H9 (cell line): ENCODE measurements around the gene SDK2. TPM values are rescaled to one million over a fixed set of nuclear protein-coding genes. Genes with fewer than 3 reads are reported as not detected.

Experiments used
- DNase-seq: peaks from one replicate; pipeline ENCODE4 v3.0.0-alpha.2; 2017
- H2AFZ ChIP-seq: one replicate; pipeline ENCODE4 v1.6.1; 2013; ENCODE audit warnings: mild to moderate bottlenecking, low read length, control low read depth, moderate library complexity
- H2AK5ac ChIP-seq: 2 replicates; pipeline ENCODE4 v1.6.1; 2013; ENCODE audit warnings: low read length, control low read depth, mixed read lengths; ENCODE audit not compliant: insufficient read length
- H2BK120ac ChIP-seq: one replicate; pipeline ENCODE4 v1.6.1; 2013; ENCODE audit warnings: low read depth, mild to moderate bottlenecking, low read length, control low read depth, inconsistent platforms; ENCODE audit not compliant: poor library complexity, severe bottlenecking
- H2BK12ac ChIP-seq: 2 replicates; pipeline ENCODE4 v1.6.1; 2013; ENCODE audit warnings: low read length, control low read depth, mixed read lengths, low read depth; ENCODE audit not compliant: insufficient read length
- H2BK15ac ChIP-seq: 2 replicates; pipeline ENCODE4 v1.6.1; 2013; ENCODE audit warnings: low read depth, low read length, control low read depth
- H2BK20ac ChIP-seq: one replicate; pipeline ENCODE4 v1.6.1; 2013; ENCODE audit warnings: low read depth, mild to moderate bottlenecking, low read length, control low read depth, inconsistent platforms; ENCODE audit not compliant: poor library complexity, severe bottlenecking
- H2BK5ac ChIP-seq: 2 replicates; pipeline ENCODE4 v1.6.1; 2013; ENCODE audit warnings: low read length, control low read depth, mixed read lengths; ENCODE audit not compliant: insufficient read length
- H3K14ac ChIP-seq: 2 replicates; pipeline ENCODE4 v1.6.1; 2013; ENCODE audit warnings: low read length, control low read depth; ENCODE audit not compliant: insufficient read depth
- H3K18ac ChIP-seq: 2 replicates; pipeline ENCODE4 v1.6.1; 2013; ENCODE audit warnings: low read depth, mild to moderate bottlenecking, mixed read lengths, low read length, control low read depth; ENCODE audit not compliant: insufficient read length
- H3K23ac ChIP-seq: 2 replicates; pipeline ENCODE4 v1.6.1; 2013; ENCODE audit warnings: low read length, control low read depth, mixed read lengths, low read depth; ENCODE audit not compliant: insufficient read length
- H3K23me2 ChIP-seq: 2 replicates; pipeline ENCODE4 v1.6.1; 2013; ENCODE audit warnings: low read depth, mild to moderate bottlenecking, mixed read lengths, low read length, control low read depth; ENCODE audit not compliant: insufficient read length, poor library complexity, severe bottlenecking
- H3K27ac ChIP-seq: 2 replicates; pipeline ENCODE4 v1.5.1; 2013; ENCODE audit warnings: low read length, control low read depth, mixed read lengths, low read depth; ENCODE audit not compliant: insufficient read length
- H3K27me3 ChIP-seq: 2 replicates; pipeline ENCODE4 v1.6.1; 2013; ENCODE audit warnings: low read length, control low read depth, inconsistent platforms; ENCODE audit not compliant: insufficient read depth
- H3K4ac ChIP-seq: 2 replicates; pipeline ENCODE4 v1.6.1; 2013; ENCODE audit warnings: low read depth, mild to moderate bottlenecking, control low read depth, inconsistent platforms, low read length, moderate library complexity
- H3K4me1 ChIP-seq: 2 replicates; pipeline ENCODE4 v1.6.1; 2013; ENCODE audit warnings: low read length, control low read depth, inconsistent platforms; ENCODE audit not compliant: insufficient read depth
- H3K4me2 ChIP-seq: 2 replicates; pipeline ENCODE4 v1.6.1; 2013; ENCODE audit warnings: low read length, control low read depth, mixed read lengths; ENCODE audit not compliant: insufficient read length, insufficient read depth
- H3K56ac ChIP-seq: 2 replicates; pipeline ENCODE4 v1.6.1; 2013; ENCODE audit warnings: low read depth, mild to moderate bottlenecking, mixed read lengths, low read length, control low read depth; ENCODE audit not compliant: insufficient read length
- H3K79me1 ChIP-seq: 2 replicates; pipeline ENCODE4 v1.6.1; 2013; ENCODE audit warnings: low read depth, mild to moderate bottlenecking, moderate library complexity, low read length, control low read depth, inconsistent platforms; ENCODE audit not compliant: insufficient read depth, poor library complexity, severe bottlenecking
- H3K79me2 ChIP-seq: 2 replicates; pipeline ENCODE4 v1.6.1; 2013; ENCODE audit warnings: low read length, control low read depth, inconsistent platforms; ENCODE audit not compliant: insufficient read depth
- H3K9ac ChIP-seq: 2 replicates; pipeline ENCODE4 v1.6.1; 2013; ENCODE audit warnings: low read length, control low read depth, mixed read lengths; ENCODE audit not compliant: insufficient read length; ENCODE audit errors: extremely low read depth
- H3K9me3 ChIP-seq: one replicate; pipeline ENCODE4 v1.6.1; 2013; ENCODE audit warnings: low read depth, low read length, inconsistent platforms; ENCODE audit not compliant: control insufficient read depth
- H3T11ph ChIP-seq: one replicate; pipeline ENCODE4 v1.6.1; 2013; ENCODE audit warnings: mild to moderate bottlenecking, low read length, control low read depth, inconsistent platforms
- H4K20me1 ChIP-seq: one replicate; pipeline ENCODE4 v1.6.1; 2013; ENCODE audit not compliant: control insufficient read depth, insufficient read length, insufficient read depth
- H4K5ac ChIP-seq: 2 replicates; pipeline ENCODE4 v1.6.1; 2013; ENCODE audit warnings: low read depth, mild to moderate bottlenecking, mixed read lengths, low read length, control low read depth; ENCODE audit not compliant: insufficient read length
- H4K8ac ChIP-seq: replicated peaks from 2 replicates; pipeline ENCODE4 v1.6.1; 2013; ENCODE audit warnings: low read length, control low read depth, mixed read lengths, low read depth; ENCODE audit not compliant: insufficient read length
- H4K91ac ChIP-seq: 2 replicates; pipeline ENCODE4 v1.6.1; 2013; ENCODE audit warnings: low read depth, mild to moderate bottlenecking, moderate library complexity, mixed read lengths, low read length, control low read depth; ENCODE audit not compliant: insufficient read length
- H3K27ac Mint-ChIP-seq, 3 experiments: 2 replicates in 2 of 3; 3 replicates in 1 of 3; pipeline ENCODE4 v1.8.0; 2020 to 2021; ENCODE audit warnings: mixed read lengths in 3 of 3, mild to moderate bottlenecking in 1 of 3, moderate library complexity in 1 of 3
- H3K27me3 Mint-ChIP-seq: 2 replicates; pipeline ENCODE4 v1.8.0; 2021; ENCODE audit warnings: low read depth, mild to moderate bottlenecking, moderate library complexity, mixed read lengths
- H3K36me3 Mint-ChIP-seq, 3 experiments: 2 replicates in 2 of 3; 3 replicates in 1 of 3; pipeline ENCODE4 v1.8.0; 2020 to 2021; ENCODE audit warnings: low read depth in 3 of 3, mixed read lengths in 3 of 3; ENCODE audit not compliant: insufficient read depth in 1 of 3
- H3K4me1 Mint-ChIP-seq, 2 experiments: 2 replicates each; pipeline ENCODE4 v1.8.0; 2020; ENCODE audit warnings: mixed read lengths in 2 of 2
- H3K4me3 Mint-ChIP-seq, 2 experiments: 2 replicates in 1 of 2; 3 replicates in 1 of 2; pipeline ENCODE4 v1.8.0; 2020 to 2021; ENCODE audit warnings: mild to moderate bottlenecking in 2 of 2, mixed read lengths in 2 of 2, moderate library complexity in 1 of 2
- H3K9me3 Mint-ChIP-seq, 2 experiments: 2 replicates in 1 of 2; 3 replicates in 1 of 2; pipeline ENCODE4 v1.8.0; 2020; ENCODE audit warnings: mild to moderate bottlenecking in 2 of 2, mixed read lengths in 2 of 2, moderate library complexity in 1 of 2
- CTCF ChIP-seq: fragments of 200-600 bp; sonication (generic); conservative IDR thresholded peaks from 3 replicates; pipeline ENCODE4 v1.8.0; 2021; ENCODE audit warnings: antibody characterized with exemption, mild to moderate bottlenecking
- WGBS: extraction: QIAGEN DNeasy Blood & Tissue Kit; methylation state at CpG from one replicate; pipeline ENCODE4 v1.1.7; 2013; ENCODE audit warnings: missing lambda C conversion rate, low lambda C conversion rate, mixed read lengths; ENCODE audit not compliant: insufficient read length; ENCODE audit errors: extremely low coverage; 5-methylcytosine and 5-hydroxymethylcytosine counted together
- total RNA-seq: library from RNA; stranded (reverse); gene quantifications from 2 replicates; pipeline ENCODE4 v1.2.1, GENCODE V29; 2021

SDK2 gene
- total RNA-seq, 1 experiment from 2014 or later = 9.1 TPM

- Histone ChIP-seq H3K27me3 (no peaks in the 10 kb centered on the region), H4K8ac (no peak overlapping the region), H3K14ac (no peak overlapping the region), H2AFZ (no peak overlapping the region), H3K79me2 (no peaks in the 10 kb centered on the region), H4K5ac (no peak overlapping the region), H3K4me2 (no peak overlapping the region), H2AK5ac (no peak overlapping the region), H3K23ac (no peak overlapping the region), H3K4me1 (no peaks in the 10 kb centered on the region), H3K9me3 (no peaks in the 10 kb centered on the region), H4K91ac (no peak overlapping the region), H3K18ac (no peak overlapping the region), H3K23me2 (no peaks in the 10 kb centered on the region), H2BK15ac (no peak overlapping the region), H4K20me1 (no peaks in the 10 kb centered on the region), H3K79me1 (no peaks in the 10 kb centered on the region), H3T11ph (no peak overlapping the region), H3K4ac (no peak overlapping the region), H2BK120ac (no peak overlapping the region), H3K27ac (no peak overlapping the region), H3K56ac (no peak overlapping the region), H2BK5ac (no peak overlapping the region), H3K9ac (no peak overlapping the region), H2BK20ac (no peak overlapping the region), H2BK12ac (no peak overlapping the region)
- H3K27me3 Mint-ChIP-seq = peaks cover 17% of the 10 kb centered on the region
- TF ChIP-seq CTCF = no peak
- peaks cover 6 to 10% (median 9%) of the 10 kb centered on the region in 3 experiments for H3K36me3 Mint-ChIP-seq
- DNase-seq = no peak
- peaks cover 7 to 9% of the 10 kb centered on the region in 2 experiments for H3K9me3 Mint-ChIP-seq
- no peak overlapping the region for H3K4me3 Mint-ChIP-seq
- peaks cover 17 to 18% of the 10 kb centered on the region in 2 experiments for H3K4me1 Mint-ChIP-seq
- H3K27ac Mint-ChIP-seq = no peak overlapping the region
- no CpG with 5 or more reads among the region's 4 CpGs for WGBS
These were observed 35.2 kb upstream of the SDK2 start for GRCh38 chr17:73679476-73679875.
